A549 (cell line): ENCODE data around the gene FAM234B.

Experiments used
- CHD2 ChIP-seq: fragments of 150-350 bp; IDR thresholded peaks from 2 replicates; pipeline ENCODE4 v1.6.1; 2014; ENCODE audit warnings: low read length; ENCODE audit not compliant: partially characterized antibody
- CHD4 ChIP-seq: fragments of 200-600 bp; sonication (generic); IDR thresholded peaks from 2 replicates; pipeline ENCODE4 v1.6.1; 2016; ENCODE audit warnings: antibody characterized with exemption, mild to moderate bottlenecking, borderline replicate concordance
- EP300 ChIP-seq, 2 experiments: fragments of >200 bp; sonication (Bioruptor Twin); formaldehyde crosslinking; IDR thresholded peaks; 2 replicates in 1 of 2; 3 replicates in 1 of 2; pipeline ENCODE4 v1.6.1; 2016 to 2017
- ESRRA ChIP-seq: fragments of 150-350 bp; IDR thresholded peaks from 2 replicates; pipeline ENCODE4 v1.6.1; 2014; ENCODE audit warnings: mild to moderate bottlenecking, low read length, borderline replicate concordance
- JUN ChIP-seq, 2 experiments: fragments of >200 bp; sonication (Bioruptor Twin); formaldehyde crosslinking; IDR thresholded peaks; 2 replicates in 1 of 2; 3 replicates in 1 of 2; pipeline ENCODE4 v1.6.1; 2016 to 2017
- POLR2A ChIP-seq: IDR thresholded peaks from 2 replicates; pipeline ENCODE4 v1.6.1; 2012; ENCODE audit warnings: mild to moderate bottlenecking, low read length
- POLR2AphosphoS2 ChIP-seq: conservative IDR thresholded peaks from 2 replicates; pipeline ENCODE4 v1.6.1; 2012; ENCODE audit warnings: low read length, improper control_type of control experiment, inconsistent platforms
- RAD21 ChIP-seq, 2 experiments: fragments of >200 bp in 1 of 2; sonication (Bioruptor Twin) in 1 of 2; formaldehyde crosslinking in 1 of 2; IDR thresholded peaks in 1 of 2; conservative IDR thresholded peaks in 1 of 2; 2 replicates in 1 of 2; 3 replicates in 1 of 2; pipeline ENCODE4 v1.6.1; 2012 to 2018; ENCODE audit warnings: inconsistent platforms in 1 of 2
- ZSCAN20 ChIP-seq: fragments of 250-450 bp; sonication (Bioruptor Pico); IDR thresholded peaks from 2 replicates; pipeline ENCODE4 v1.8.0; 2022; ENCODE audit warnings: mild to moderate bottlenecking, moderate library complexity
- TF ChIP-seq, protein P1 (sequence below): fragments of >200 bp; sonication (Bioruptor Twin); formaldehyde crosslinking; IDR thresholded peaks from 3 replicates; pipeline ENCODE4 v1.5.1; 2016
- TF ChIP-seq, protein P2 (sequence below): IDR thresholded peaks from 2 replicates; pipeline ENCODE4 v1.6.1; 2012

- TF ChIP-seq CHD2 (no peak), POLR2A (no peak), JUN (IDR thresholded peaks at IDR 0.05) (no peak), RAD21 (conservative IDR thresholded peaks at IDR 0.05 in 1 of 2, IDR thresholded peaks at IDR 0.05 in 1 of 2) (no peak), ESRRA (no peak), POLR2AphosphoS2 (no peak), EP300 (IDR thresholded peaks at IDR 0.05) (no peak), CHD4 (no peak), ZSCAN20 (CRISPR knock-in tag) (no peak)
- TF ChIP-seq, protein P1, sequence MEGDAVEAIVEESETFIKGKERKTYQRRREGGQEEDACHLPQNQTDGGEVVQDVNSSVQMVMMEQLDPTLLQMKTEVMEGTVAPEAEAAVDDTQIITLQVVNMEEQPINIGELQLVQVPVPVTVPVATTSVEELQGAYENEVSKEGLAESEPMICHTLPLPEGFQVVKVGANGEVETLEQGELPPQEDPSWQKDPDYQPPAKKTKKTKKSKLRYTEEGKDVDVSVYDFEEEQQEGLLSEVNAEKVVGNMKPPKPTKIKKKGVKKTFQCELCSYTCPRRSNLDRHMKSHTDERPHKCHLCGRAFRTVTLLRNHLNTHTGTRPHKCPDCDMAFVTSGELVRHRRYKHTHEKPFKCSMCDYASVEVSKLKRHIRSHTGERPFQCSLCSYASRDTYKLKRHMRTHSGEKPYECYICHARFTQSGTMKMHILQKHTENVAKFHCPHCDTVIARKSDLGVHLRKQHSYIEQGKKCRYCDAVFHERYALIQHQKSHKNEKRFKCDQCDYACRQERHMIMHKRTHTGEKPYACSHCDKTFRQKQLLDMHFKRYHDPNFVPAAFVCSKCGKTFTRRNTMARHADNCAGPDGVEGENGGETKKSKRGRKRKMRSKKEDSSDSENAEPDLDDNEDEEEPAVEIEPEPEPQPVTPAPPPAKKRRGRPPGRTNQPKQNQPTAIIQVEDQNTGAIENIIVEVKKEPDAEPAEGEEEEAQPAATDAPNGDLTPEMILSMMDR = no peak
- TF ChIP-seq, protein P2, sequence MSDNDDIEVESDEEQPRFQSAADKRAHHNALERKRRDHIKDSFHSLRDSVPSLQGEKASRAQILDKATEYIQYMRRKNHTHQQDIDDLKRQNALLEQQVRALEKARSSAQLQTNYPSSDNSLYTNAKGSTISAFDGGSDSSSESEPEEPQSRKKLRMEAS = no peak
Observed at GRCh38 chr12:13022851-13023271, 21.3 kb upstream of the FAM234B start.
